IgD-negative memory B cell (primary cell): ENCODE results near the gene MAML1. TPM values are rescaled to one million over a fixed set of nuclear protein-coding genes. Genes with fewer than 3 reads are reported as not detected.
A peak's percentile ranks its signal among the peaks of the same experiment; 100 is the strongest.
"Not testable (repeated sequence)": the region's sequence is repeated elsewhere in the genome, so short reads cannot be mapped to it uniquely, and the experiment has no call there.

Experiments used
- H3K27ac Mint-ChIP-seq, 3 donors: one replicate each; pipeline ENCODE4 v1.8.0; 2020 to 2022; ENCODE audit warnings: mild to moderate bottlenecking in 3 of 3, mixed read lengths in 3 of 3, moderate library complexity in 1 of 3
- H3K27me3 Mint-ChIP-seq: one replicate; pipeline ENCODE4 v1.8.0; 2021; ENCODE audit warnings: mixed read lengths
- H3K36me3 Mint-ChIP-seq: one replicate; pipeline ENCODE4 v1.8.0; 2020; ENCODE audit warnings: mild to moderate bottlenecking, mixed read lengths
- H3K4me1 Mint-ChIP-seq, 3 donors: one replicate each; pipeline ENCODE4 v1.8.0; 2020 to 2022; ENCODE audit warnings: mixed read lengths in 3 of 3, mild to moderate bottlenecking in 1 of 3
- H3K4me3 Mint-ChIP-seq, 4 donors: one replicate each; pipeline ENCODE4 v1.8.0; 2020 to 2022; ENCODE audit warnings: mild to moderate bottlenecking in 4 of 4, mixed read lengths in 4 of 4, moderate library complexity in 3 of 4
- H3K9me3 Mint-ChIP-seq, 3 donors: one replicate each; pipeline ENCODE4 v1.8.0; 2020 to 2021; ENCODE audit warnings: mixed read lengths in 3 of 3, mild to moderate bottlenecking in 1 of 3
- polyA plus RNA-seq: library from polyadenylated mRNA; unstranded; fragments of 300-500 nt; fragmentation: Illumina TruSeq; gene quantifications from one replicate; pipeline ENCODE4 v1.2.3, GENCODE V29; 2021

The MAML1 gene, protein sequence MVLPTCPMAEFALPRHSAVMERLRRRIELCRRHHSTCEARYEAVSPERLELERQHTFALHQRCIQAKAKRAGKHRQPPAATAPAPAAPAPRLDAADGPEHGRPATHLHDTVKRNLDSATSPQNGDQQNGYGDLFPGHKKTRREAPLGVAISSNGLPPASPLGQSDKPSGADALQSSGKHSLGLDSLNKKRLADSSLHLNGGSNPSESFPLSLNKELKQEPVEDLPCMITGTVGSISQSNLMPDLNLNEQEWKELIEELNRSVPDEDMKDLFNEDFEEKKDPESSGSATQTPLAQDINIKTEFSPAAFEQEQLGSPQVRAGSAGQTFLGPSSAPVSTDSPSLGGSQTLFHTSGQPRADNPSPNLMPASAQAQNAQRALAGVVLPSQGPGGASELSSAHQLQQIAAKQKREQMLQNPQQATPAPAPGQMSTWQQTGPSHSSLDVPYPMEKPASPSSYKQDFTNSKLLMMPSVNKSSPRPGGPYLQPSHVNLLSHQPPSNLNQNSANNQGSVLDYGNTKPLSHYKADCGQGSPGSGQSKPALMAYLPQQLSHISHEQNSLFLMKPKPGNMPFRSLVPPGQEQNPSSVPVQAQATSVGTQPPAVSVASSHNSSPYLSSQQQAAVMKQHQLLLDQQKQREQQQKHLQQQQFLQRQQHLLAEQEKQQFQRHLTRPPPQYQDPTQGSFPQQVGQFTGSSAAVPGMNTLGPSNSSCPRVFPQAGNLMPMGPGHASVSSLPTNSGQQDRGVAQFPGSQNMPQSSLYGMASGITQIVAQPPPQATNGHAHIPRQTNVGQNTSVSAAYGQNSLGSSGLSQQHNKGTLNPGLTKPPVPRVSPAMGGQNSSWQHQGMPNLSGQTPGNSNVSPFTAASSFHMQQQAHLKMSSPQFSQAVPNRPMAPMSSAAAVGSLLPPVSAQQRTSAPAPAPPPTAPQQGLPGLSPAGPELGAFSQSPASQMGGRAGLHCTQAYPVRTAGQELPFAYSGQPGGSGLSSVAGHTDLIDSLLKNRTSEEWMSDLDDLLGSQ
- polyA plus RNA-seq = 4.7 TPM

DNA sequence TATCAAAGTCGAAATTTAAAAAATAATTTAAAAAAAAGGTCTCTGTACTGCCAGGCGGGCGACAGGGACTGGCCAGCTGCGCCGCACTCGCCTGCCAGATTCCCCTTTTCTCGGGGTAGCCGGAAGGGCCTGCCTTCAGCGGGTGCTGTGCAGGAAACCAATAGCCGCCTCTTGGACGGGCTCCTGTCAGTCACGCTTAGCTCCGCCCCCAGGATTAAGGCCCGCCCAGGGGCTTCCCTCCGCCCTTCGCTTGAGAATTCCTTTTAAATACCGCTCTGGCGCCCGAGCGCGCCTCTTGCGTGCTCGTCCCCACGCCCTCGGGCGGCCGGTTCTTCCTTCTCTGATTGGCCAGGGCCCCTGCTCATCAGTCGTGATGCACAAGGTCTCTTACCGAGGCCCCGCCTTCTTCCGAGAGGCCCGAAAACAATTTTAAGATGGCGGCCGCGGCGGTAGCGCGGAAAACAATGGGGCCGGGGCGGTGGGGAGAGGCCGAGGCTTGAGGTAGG is at the start of gene MAML1:
TSS of gene MAML1 (plus strand) at position 411 of the 506 bp plus-strand sequence. CDS start 291 bp downstream, outside the sequence.
- H3K27me3 Mint-ChIP-seq = no peaks in the 10 kb centered on the region
- peak within 1 kb of the TSS; percentile 89 to 98 (median 94) for H3K4me3 Mint-ChIP-seq
- H3K36me3 Mint-ChIP-seq = no peaks in the 10 kb centered on the region
- peak within 1 kb of the TSS; percentile 95 to 99 (median 96) for H3K27ac Mint-ChIP-seq
- peaks cover 21 to 28% (median 28%) of the 10 kb centered on the region in 3 donors for H3K4me1 Mint-ChIP-seq
- no peaks in the 10 kb centered on the region for H3K9me3 Mint-ChIP-seq

DNA sequence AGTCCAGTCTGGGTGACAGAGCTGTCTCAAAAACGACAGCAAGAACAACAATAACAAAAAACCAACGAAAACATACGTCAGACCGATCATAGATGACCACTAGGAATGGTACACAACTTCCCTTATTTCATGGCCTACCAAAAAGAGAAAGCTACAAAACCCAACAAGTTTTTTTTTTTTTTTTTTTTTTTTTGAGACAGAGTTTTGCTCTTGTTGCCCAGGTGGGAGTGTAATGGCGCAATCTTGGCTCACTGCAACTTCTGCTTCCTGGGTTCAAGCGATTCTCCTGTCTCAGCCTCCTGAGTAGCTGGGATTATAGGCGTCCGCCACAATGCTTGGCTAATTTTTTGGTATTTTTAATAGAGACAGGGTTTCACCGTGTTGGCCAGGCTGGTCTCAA is 43.4 kb upstream of the MAML1 start:
- not testable (repeated sequence) for H3K4me3 Mint-ChIP-seq, H3K36me3 Mint-ChIP-seq, H3K9me3 Mint-ChIP-seq, H3K27me3 Mint-ChIP-seq, H3K27ac Mint-ChIP-seq, H3K4me1 Mint-ChIP-seq

DNA sequence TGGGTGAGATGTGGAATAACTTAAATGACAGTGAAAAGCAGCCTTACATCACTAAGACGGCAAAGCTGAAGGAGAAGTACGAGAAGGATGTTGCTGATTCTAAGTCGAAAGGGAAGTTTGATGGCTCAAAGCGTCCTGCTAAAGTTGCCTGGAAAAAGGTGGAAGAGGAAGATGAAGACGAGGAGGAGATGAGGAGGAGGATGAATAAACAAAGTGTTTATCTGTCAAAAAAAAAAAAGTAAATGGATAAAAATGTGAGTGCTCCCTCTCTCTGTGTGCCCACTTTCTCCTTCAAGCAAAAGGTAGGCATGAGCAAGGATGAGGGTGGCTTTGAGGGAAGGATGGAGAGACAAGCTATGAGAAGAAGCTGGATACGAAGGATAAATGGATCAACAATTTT is 38.1 kb upstream of the MAML1 start:
- H3K4me3 Mint-ChIP-seq = peak overlapping the region in 1 of 4 donors; percentile 75
- peaks cover 10 to 15% (median 12%) of the 10 kb centered on the region in 3 donors for H3K4me1 Mint-ChIP-seq
- peak overlapping the region in 2 of 3 donors; percentile 0 to 92 for H3K27ac Mint-ChIP-seq
- no peaks in the 10 kb centered on the region for H3K9me3 Mint-ChIP-seq
- no peaks in the 10 kb centered on the region for H3K27me3 Mint-ChIP-seq
- peaks cover 2% of the 10 kb centered on the region for H3K36me3 Mint-ChIP-seq

DNA sequence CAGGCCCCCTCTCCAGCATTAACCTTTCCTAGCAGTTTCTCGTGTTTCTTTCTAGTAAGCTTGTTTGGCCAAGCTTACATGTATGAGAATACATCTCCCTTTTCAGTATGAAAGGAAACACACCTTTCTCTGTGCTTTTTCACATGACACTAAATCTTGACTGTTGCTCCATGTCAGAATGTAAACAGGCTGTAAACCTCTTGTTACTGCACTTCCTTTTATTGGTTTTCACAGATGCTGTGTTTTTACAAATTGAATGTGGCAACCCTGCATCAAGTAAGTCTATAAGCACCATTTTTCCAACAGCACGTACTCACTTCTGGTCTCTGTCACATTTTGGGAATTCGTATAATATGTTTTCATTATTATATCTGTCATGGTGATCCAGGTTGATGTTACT is 36.0 kb upstream of the MAML1 start:
- Mint-ChIP-seq H3K36me3 (peaks cover 2% of the 10 kb centered on the region), H3K4me3 (peak overlapping the region in 3 of 4 donors; percentile 12 to 34 (median 17)), H3K27me3 (no peaks in the 10 kb centered on the region), H3K27ac (peak overlapping the region in 2 of 3 donors; percentile 5 to 35), H3K4me1 (peaks cover 20 to 25% (median 22%) of the 10 kb centered on the region in 3 donors), H3K9me3 (no peaks in the 10 kb centered on the region)

DNA sequence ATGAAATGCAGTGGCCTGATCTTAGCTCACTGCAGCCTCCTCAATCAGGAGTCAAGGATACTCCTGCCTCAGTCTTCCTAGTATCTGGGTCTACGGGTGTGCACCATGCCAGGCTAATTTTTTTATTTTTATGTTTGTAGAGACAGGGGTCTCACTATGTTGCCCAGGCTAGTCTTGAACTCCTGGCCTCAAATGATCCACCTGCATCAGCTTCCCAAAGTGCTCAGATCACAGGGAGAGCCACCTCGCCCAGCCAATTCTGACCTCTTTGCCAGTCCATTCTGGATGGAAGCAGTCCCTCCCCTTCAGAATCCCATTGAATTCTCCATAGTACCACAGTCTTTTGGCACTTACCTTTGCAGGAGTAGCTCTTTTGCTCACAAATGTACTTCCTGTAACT is 35.5 kb upstream of the MAML1 start:
- H3K27ac Mint-ChIP-seq = peak overlapping the region in 2 of 3 donors; percentile 96 to 99
- H3K4me3 Mint-ChIP-seq = peak overlapping the region in 3 of 4 donors; percentile 27 to 99 (median 70)
- H3K36me3 Mint-ChIP-seq = peaks cover 2% of the 10 kb centered on the region
- H3K9me3 Mint-ChIP-seq = no peaks in the 10 kb centered on the region
- H3K27me3 Mint-ChIP-seq = no peaks in the 10 kb centered on the region
- H3K4me1 Mint-ChIP-seq = peaks cover 22 to 27% (median 22%) of the 10 kb centered on the region in 3 donors

DNA sequence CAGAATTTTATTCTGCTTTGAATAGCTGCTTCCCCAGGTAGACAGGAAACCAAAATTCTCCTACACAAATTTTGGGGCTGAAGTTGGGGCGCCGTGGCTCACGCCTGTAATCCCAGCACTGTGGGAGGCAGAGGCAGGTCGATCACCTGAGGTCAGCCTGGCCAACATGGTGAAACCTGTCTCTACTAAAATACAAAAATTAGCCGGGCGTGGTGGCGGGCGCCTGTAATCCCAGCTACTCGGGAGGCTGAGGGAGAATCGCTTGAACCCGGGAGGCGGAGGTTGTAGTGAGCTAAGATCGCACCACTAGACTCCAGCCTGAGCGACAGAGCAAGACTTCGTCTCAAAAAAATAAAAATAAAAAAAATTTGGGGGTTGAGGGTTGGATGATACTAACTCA is 35.1 kb upstream of the MAML1 start:
- H3K36me3 Mint-ChIP-seq, H3K27me3 Mint-ChIP-seq, H3K9me3 Mint-ChIP-seq: not testable (repeated sequence)
- H3K27ac Mint-ChIP-seq = peak overlapping the region; percentile 96 to 99 (median 99)
- H3K4me1 Mint-ChIP-seq = peaks cover 26 to 27% (median 26%) of the 10 kb centered on the region in 3 donors
- H3K4me3 Mint-ChIP-seq = peak overlapping the region in 3 of 4 donors; percentile 94 to 99 (median 99)

DNA sequence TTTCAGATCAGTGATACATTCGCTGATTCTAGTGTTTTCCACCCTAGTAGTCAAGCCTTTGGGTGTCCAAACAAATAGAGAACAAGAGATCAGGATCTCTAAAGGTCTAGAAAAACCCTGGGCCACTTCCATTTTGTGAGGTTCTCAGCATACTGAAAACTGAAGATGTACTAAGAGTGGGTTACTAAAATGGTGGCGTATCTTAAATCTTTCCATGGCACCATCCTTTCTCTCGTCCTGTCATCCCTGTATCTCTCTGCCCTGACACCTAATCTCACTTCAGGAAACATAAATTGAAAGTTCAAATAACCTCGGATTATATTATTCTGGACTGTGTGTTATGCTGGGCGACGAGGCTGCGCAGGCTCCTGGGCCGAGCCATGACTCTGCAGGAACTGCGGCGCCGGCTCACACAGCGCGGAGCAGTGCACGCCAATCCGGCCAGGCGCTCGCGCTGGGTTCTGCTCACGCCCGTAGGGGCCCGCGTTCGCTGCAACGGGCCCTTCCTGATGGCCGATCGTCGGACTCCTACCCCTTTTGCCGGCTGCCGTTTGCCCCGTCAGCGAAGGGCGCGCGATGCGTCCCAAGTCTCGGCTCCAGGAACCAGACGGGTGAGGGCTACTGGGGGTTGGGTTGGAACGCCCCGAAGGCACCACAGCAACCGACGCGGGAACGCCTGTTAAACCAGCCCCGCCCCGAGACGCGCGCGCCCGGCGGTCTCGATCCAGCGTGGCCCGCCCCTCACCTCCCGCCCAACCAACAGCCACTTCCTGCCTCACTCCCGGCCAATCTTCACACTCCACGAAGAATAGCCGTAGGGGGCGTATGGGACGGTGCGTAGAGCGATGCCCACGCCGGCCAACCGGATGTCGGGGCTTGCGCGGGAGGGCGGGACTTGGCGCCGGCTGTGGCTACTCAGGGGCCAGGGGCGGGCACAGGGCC is 34.4 kb upstream of the MAML1 start:
- Mint-ChIP-seq H3K27me3 (no peaks in the 10 kb centered on the region), H3K4me3 (peak overlapping the region; percentile 94 to 99 (median 98)), H3K4me1 (peaks cover 27 to 28% (median 27%) of the 10 kb centered on the region in 3 donors), H3K9me3 (no peaks in the 10 kb centered on the region), H3K36me3 (peaks cover 2% of the 10 kb centered on the region), H3K27ac (peak overlapping the region; percentile 96 to 99 (median 99))

DNA sequence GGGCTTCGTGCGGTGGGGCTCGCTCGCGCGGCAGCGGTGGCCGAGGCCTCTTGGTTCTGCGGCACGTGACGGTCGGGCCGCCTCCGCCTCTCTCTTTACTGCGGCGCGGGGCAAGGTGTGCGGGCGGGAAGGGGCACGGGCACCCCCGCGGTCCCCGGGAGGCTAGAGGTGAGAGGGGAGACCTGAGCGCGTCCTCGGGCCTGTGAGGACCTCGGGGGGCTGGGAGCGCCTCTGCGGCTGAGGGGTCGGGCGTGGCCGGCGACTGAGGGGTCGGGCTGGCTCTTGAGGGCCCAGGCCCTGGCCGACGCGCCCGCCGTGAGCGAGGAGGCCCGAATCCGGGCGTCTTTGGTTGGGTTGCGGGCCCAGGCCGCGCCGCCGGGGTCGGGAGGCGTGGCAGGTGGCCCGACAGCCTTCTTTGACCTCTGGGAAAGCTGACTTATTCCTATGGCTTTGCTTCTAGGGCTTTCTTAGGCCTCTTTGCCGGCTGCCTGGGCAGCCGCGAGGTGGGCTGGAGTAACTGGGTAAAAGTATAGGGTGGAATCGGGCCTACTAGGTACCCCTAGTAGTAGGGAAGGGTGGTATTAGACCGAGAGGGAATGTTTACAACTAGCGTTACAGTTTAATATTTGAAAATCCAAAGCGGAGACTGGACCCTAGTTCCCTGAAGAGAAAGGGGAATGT is 33.5 kb upstream of the MAML1 start, which contains the start of gene CANX:
TSS of gene CANX (plus strand) at position 33 of the 681 bp plus-strand sequence. CDS start 6,715 bp downstream, outside the sequence.
- H3K27me3 Mint-ChIP-seq = no peaks in the 10 kb centered on the region
- peaks cover 6% of the 10 kb centered on the region for H3K36me3 Mint-ChIP-seq
- H3K9me3 Mint-ChIP-seq = no peaks in the 10 kb centered on the region
- peak within 1 kb of the TSS; percentile 96 to 99 (median 99) for H3K27ac Mint-ChIP-seq
- peak within 1 kb of the TSS; percentile 94 to 99 (median 98) for H3K4me3 Mint-ChIP-seq
- peaks cover 34 to 35% (median 35%) of the 10 kb centered on the region in 3 donors for H3K4me1 Mint-ChIP-seq

DNA sequence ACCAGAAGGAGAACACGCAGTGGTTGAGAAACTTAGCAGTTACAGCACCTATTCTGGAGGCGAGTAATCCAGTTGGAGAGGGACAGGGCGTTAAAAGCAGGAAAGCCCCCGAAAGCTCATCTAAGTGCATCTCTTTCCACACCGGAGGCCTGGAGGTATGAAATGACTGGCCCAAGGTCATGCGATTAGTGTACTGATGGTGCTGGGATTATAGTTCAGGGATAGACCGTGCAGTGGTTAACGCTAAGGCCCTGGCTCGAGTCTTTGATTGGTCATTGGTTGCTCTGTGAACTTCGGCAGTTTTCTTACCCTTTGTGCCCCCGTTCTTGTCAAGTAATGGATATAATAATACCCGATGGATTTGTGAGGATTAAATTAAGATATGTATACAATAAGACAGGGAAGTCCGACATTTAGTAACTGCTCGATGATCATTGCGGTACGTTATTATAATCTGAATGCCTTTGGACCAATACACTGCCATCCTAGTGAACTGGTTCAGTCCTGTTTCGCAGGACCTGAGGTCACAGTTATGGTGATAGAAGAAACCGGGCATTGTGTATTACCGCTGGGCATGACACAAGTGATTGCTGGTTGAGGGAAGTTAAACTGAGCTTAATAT is 32.9 kb upstream of the MAML1 start:
- Mint-ChIP-seq H3K4me3 (peak overlapping the region; percentile 94 to 99 (median 98)), H3K27ac (peak overlapping the region; percentile 96 to 99 (median 99)), H3K4me1 (peaks cover 29 to 36% (median 32%) of the 10 kb centered on the region in 3 donors), H3K27me3 (no peaks in the 10 kb centered on the region), H3K36me3 (peaks cover 4% of the 10 kb centered on the region), H3K9me3 (no peaks in the 10 kb centered on the region)

DNA sequence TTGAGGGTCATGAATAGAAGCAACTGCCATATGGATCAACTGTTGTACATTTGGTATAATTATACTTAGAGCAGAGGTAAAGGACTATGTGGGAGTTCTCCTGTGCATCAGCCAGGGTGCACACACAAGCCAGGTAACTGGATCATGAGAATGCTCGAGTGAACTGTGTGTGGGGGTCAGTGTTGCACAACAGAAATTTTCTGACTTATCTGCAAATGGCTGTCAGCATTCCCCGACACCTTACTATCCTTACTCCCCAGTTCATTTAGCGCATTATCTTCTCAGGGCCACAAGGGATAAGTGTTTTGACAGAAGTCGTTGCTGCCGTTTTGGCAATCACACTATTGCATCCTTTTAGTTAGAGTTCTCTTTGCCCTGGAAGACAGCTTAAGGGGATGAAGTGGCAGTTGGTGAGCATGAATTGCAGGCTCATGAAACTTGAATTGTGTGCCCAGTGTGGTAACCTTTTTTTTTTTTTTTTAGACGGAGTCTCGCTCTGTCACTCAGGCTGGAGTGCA is 32.2 kb upstream of the MAML1 start:
- Mint-ChIP-seq H3K4me3 (peak overlapping the region; percentile 94 to 99 (median 98)), H3K36me3 (peaks cover 4% of the 10 kb centered on the region), H3K27ac (peak overlapping the region; percentile 31 to 99 (median 96)), H3K4me1 (peaks cover 33 to 38% (median 34%) of the 10 kb centered on the region in 3 donors), H3K9me3 (no peaks in the 10 kb centered on the region), H3K27me3 (no peaks in the 10 kb centered on the region)

DNA sequence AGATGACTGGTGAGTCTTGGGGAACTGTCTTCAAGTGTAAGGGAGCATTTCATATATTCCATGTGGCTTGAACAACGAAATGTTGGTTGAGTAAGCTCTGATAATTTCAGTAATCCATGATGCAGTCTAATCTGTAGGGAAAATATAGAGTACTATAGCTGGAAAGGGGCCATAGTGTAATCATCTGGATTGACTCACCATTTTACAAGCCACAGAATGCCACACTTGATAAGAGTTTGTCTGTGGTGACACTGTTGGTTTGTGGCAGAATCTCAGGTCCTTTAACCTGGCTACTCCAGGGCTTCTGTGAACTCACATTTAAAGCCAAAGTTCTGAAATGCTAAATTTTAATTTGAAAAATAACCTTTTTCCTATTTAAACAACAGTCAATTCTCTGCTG is 16.3 kb upstream of the MAML1 start:
- Mint-ChIP-seq H3K36me3 (no peaks in the 10 kb centered on the region), H3K4me3 (no peak overlapping the region), H3K9me3 (no peaks in the 10 kb centered on the region), H3K4me1 (peaks cover 0 to 1% (median 0%) of the 10 kb centered on the region in 3 donors), H3K27ac (peak overlapping the region in 1 of 3 donors; percentile 26), H3K27me3 (no peaks in the 10 kb centered on the region)

DNA sequence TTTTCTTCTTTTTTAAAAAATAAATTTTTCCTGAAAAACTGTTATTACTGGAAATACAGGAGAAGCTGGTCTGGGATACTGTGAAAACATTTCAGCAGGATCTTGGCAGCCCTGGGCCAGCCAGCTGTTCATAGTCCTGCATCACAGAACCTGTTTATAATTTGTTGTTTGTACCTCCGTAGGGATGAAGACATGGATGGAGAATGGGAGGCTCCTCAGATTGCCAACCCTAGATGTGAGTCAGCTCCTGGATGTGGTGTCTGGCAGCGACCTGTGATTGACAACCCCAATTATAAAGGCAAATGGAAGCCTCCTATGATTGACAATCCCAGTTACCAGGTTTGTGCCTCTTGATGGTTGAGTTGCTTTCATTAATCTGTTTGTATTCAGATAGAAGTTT is 12.4 kb upstream of the MAML1 start:
- H3K36me3 Mint-ChIP-seq = peaks cover 2% of the 10 kb centered on the region
- H3K27me3 Mint-ChIP-seq = no peaks in the 10 kb centered on the region
- H3K27ac Mint-ChIP-seq = peak overlapping the region in 1 of 3 donors; percentile 39
- no peak overlapping the region for H3K4me3 Mint-ChIP-seq
- H3K4me1 Mint-ChIP-seq = peaks cover 0 to 3% (median 1%) of the 10 kb centered on the region in 3 donors
- H3K9me3 Mint-ChIP-seq = no peaks in the 10 kb centered on the region
